Omental fat pad (tissue), 4 donors: ENCODE results near the gene SLC39A7. TPM values are rescaled to one million over a fixed set of nuclear protein-coding genes. Genes with fewer than 3 reads are reported as not detected.

Source experiments
- ATAC-seq: fragments of 150-250 bp; one replicate; pipeline ENCODE4 v1.9.1; 2016; ENCODE audit warnings: mild to moderate bottlenecking, moderate library complexity; ENCODE audit not compliant: low FRiP score
- DNase-seq: peaks from one replicate; pipeline ENCODE4 v3.0.0-alpha.2; 2019; ENCODE audit warnings: low spot score
- total RNA-seq, 4 donors: library from RNA; depleted of rRNA; stranded (reverse); fragments of >200 nt; gene quantifications; one replicate each; pipeline ENCODE4 v1.1.0, GENCODE V29; 2016
- TF ChIP-seq, protein P1 (sequence below), 3 donors: fragments of 450-650 bp; IDR thresholded peaks; one replicate each; pipeline ENCODE4 v1.5.1; 2016 to 2017; ENCODE audit warnings: antibody characterized with exemption in 3 of 3, mild to moderate bottlenecking in 3 of 3, moderate library complexity in 2 of 3

Gene SLC39A7
- total RNA-seq, 4 donors from 2014 or later = 57.5 to 82.8 (median 70.1) TPM

DNA sequence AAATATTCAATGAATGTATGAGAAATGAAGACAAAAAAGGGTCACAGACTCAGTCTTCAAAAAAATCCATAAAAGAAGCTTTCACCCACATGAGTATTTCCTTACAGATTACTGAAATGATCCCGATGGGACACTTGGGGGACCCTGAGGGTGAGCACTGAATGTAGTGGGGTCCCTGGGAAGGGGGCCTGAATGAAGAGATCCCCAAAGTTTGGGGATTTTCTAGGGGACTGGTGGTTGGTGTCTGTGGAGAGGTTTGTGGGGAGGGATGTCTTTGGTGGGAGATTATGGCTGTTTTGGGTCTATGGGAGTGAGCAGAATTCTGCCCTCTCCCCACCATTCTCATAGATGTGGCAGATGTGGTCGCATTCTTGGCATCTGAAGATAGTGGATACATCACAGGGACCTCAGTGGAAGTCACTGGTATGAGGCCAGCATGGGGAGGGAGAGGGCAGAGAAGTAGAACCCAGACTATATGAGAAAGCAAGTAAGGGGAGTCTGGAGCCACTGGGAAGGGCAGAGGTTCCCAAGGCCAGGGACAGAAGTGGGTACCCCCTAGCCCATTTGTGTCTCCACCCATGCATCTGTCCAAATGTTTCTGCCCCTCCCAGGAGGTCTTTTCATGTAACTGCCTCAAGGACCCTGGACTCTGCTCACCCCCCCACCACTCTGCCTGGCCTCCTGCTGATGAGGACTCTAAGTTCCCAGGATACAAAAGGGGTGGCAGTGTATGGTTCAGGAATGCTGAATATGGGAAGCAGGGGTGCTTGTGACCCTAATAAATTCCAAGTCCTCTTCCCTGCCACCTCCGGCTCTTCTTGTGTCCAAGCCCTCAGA lies 5.6 kb downstream of the SLC39A7 start:
- no peak for DNase-seq
- ATAC-seq = no peak
- TF ChIP-seq, protein P1, sequence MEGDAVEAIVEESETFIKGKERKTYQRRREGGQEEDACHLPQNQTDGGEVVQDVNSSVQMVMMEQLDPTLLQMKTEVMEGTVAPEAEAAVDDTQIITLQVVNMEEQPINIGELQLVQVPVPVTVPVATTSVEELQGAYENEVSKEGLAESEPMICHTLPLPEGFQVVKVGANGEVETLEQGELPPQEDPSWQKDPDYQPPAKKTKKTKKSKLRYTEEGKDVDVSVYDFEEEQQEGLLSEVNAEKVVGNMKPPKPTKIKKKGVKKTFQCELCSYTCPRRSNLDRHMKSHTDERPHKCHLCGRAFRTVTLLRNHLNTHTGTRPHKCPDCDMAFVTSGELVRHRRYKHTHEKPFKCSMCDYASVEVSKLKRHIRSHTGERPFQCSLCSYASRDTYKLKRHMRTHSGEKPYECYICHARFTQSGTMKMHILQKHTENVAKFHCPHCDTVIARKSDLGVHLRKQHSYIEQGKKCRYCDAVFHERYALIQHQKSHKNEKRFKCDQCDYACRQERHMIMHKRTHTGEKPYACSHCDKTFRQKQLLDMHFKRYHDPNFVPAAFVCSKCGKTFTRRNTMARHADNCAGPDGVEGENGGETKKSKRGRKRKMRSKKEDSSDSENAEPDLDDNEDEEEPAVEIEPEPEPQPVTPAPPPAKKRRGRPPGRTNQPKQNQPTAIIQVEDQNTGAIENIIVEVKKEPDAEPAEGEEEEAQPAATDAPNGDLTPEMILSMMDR (IDR thresholded peaks at IDR 0.05) = no peak

DNA sequence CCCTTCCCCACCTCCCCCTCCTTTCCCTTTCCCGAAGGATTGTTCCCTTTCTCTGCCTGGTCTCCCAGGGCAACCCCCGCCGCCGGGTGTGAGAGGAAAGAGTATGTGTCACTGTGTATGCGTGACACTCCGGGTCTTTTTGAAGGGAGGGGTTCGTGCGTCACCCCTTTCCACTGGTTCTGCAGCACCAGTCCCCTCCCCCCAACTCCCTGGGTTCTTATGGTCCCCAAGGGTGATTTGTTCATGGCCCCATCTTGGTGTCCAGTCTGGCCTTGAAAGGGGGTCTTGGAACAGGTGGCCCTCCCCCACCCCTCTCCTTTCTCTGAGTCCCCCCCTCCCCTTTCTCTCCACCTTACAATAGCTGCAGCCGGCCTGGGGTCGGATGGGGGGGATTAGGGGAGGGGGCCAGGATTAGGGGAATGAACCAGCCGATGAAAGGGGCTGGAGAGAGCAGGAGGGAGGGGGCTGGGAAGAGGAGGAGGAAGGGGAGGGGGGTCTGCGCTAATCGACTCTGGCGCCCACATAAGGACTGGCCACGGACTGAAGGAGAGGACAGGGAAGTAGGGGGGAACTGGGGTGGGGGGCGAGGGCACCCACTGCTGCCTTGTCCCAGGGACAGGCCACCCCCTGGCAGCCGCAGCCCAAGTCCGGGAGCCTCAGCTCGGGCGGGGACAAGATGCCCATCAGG lies 6.3 kb downstream of the SLC39A7 start:
- no peak for ATAC-seq
- no peak for DNase-seq
- TF ChIP-seq, protein P1 (IDR thresholded peaks at IDR 0.05) = no peak

DNA sequence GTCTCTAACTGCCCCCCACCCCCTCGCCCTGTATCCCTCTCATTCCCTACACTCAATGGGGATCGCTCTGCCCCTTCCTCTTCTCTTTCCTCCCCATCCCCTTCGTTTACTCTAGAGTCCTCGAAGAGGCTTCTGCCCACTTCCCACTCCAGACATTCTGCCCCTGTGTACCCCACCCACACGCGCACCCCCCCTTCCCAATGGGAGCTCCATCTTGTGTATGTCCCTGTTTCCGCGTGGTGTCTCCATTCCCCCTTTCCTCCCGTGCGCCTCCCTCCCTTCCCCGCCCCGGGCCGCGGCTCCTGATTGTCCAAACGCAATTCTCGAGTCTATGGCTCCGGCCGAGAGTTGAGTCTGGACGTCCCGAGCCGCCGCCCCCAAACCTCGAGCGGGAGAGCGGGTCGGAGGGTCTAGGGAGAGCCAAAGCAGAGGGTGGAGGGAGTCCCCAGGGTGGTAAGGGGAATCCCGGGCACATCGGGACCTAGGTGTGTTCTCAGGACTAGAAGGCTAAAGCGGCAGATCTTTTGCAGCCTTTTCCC lies 7.0 kb downstream of the SLC39A7 start:
- ATAC-seq (peak; percentile 20), DNase-seq (no peak)
- TF ChIP-seq, protein P1 (IDR thresholded peaks at IDR 0.05) = no peak

DNA sequence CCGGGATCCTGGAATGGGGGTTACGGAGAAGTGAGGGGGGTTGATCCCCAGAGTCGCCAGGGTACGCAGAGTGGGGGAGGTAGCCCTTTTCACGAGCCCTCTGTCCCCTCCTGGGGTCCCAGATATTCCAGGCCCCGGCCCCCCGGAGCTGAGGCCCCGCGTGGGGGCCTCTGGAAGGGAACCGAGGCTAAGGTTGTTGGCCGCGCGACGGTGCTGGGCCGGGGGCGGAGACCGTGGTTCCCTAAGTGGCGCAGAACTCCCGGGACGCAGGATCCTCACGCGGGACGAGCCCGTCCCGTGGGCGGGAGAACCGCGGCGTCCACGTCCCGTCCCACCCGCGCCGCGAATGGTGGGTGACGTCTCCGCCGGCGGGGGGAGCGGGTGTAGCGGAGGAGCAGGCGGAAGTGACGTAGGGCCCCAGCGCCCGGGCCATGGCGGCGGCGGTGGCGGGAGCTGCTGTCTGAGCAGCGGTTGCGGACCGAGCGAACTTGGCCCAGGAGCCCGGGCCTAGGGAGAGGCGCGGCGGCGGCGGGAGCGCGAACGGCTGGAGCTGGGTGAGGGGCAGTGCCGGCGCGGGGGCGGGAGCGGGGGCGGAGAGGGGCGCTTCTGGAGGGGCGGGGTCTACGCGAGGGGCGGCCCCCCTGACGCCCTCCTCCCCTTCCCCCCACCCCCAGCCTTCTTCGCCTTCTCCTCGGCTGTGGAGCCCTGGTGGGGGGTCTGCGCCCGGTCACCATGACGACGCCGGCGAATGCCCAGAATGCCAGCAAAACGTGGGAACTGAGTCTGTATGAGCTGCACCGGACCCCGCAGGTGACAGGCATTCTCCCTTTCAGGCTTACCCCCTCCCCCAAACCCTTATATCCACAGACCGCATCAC lies 7.7 kb downstream of the SLC39A7 start, which contains the start of gene RING1:
RING1 (plus strand) TSS at position 410 of the 877 bp plus-strand sequence; CDS start at position 733, 323 bp downstream.
- peak; percentile 73 for ATAC-seq

DNA sequence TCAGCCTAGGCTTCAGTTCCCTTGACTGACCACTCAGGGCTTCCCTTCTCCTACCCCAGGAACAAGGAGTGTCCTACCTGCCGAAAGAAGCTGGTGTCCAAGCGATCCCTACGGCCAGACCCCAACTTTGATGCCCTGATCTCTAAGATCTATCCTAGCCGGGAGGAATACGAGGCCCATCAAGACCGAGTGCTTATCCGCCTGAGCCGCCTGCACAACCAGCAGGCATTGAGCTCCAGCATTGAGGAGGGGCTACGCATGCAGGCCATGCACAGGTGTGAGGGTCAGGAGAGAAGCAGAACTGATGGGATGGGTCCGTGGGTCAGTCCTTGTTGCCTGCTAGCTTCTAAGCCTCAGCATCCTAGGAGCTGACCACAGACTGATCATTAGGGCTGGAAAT lies 9.2 kb downstream of the SLC39A7 start:
- no peak for ATAC-seq
- TF ChIP-seq, protein P1 (IDR thresholded peaks at IDR 0.05) = no peak
- no peak for DNase-seq

More for the DNA sequence above, 7.7 kb downstream of the SLC39A7 start, which contains the start of gene RING1:
- DNase-seq = peak; percentile 77
- TF ChIP-seq, protein P1 (IDR thresholded peaks at IDR 0.05) = no peak

DNA sequence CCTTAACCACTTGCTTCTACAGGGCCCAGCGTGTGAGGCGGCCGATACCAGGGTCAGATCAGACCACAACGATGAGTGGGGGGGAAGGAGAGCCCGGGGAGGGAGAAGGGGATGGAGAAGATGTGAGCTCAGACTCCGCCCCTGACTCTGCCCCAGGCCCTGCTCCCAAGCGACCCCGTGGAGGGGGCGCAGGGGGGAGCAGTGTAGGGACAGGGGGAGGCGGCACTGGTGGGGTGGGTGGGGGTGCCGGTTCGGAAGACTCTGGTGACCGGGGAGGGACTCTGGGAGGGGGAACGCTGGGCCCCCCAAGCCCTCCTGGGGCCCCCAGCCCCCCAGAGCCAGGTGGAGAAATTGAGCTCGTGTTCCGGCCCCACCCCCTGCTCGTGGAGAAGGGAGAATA lies 10.5 kb downstream of the SLC39A7 start:
- ATAC-seq (no peak), DNase-seq (no peak)
- TF ChIP-seq, protein P1 (IDR thresholded peaks at IDR 0.05) = no peak
